ENCODE results near the gene DGKH. TPM values are rescaled to one million over a fixed set of nuclear protein-coding genes. Genes with fewer than 3 reads are reported as not detected.

The DGKH gene
- total and polyA plus RNA-seq, 10 of the 15 experiments (the other 5 are each of a cell fraction or from before 2014, with no cell fraction given) = 1.3 to 15.2 (median 7.3) TPM

- TF ChIP-seq IRF4 (IDR thresholded peaks at IDR 0.05; ENCODE audit: low read depth, low read length) (peak; percentile 20; the same call in 1 of the 2 replicates), CREM (IDR thresholded peaks at IDR 0.05; ENCODE audit: low read depth) (peak; percentile 83), ZBTB4 (CRISPR knock-in tag; IDR thresholded peaks at IDR 0.05) (no peak), BCL11A (IDR thresholded peaks at IDR 0.05; ENCODE audit: low read depth, low read length) (peak; percentile 39; the same call in 1 of the 2 replicates), HCFC1 (IDR thresholded peaks at IDR 0.05; ENCODE audit: low read length) (no peak), RCOR1 (conservative IDR thresholded peaks at IDR 0.05; ENCODE audit: low read depth, low read length) (no peak), ATF2 (IDR thresholded peaks at IDR 0.05; ENCODE audit: low read length) (peak; percentile 64; the same call in 1 of the 2 replicates), NFXL1 (IDR thresholded peaks at IDR 0.05; ENCODE audit: borderline replicate concordance) (no peak), CREB1 (IDR thresholded peaks at IDR 0.05; ENCODE audit: low read depth) (peak; percentile 76)
These were observed 89.5 kb downstream of the DGKH start (continued) for GRCh38 chr13:42137856-42138537.
